HG03469 (cell line): ENCODE results near the gene RB1.
"Not testable (repeated sequence)": the region's sequence is repeated elsewhere in the genome, so short reads cannot be mapped to it uniquely, and the experiment has no call there.

ENCODE experiments used
- ATAC-seq: cut with Tn5 transposase; IDR thresholded peaks from one replicate; pipeline ENCODE4 v1.9.1; 2021; ENCODE audit warnings: mild to moderate bottlenecking, moderate library complexity, moderate number of reproducible peaks; ENCODE audit not compliant: unreplicated experiment

Gene RB1

GRCh38 chr13:48404952-48405351 lies 101.4 kb downstream of the RB1 start:
- ATAC-seq: no peak

DNA sequence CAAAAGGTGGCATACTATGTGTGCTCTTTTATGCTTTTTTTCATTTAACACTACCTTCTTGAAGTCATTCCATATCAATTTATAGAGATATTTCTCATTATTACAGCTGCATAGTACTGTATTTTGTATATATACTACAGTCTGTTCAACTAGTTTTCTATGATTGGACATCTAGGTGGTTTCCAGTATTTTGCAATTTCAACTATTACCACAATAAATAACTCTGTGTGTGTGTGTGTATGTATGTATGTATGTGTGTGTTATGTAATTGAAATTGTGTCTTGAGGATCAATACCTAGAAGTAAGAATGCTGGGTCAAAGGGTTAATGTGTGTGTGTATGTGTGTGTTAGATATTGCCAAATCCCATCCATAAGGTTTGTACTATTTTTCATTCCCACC lies 102.3 kb downstream of the RB1 start:
- ATAC-seq: no peak

GRCh38 chr13:48410199-48410598 lies 106.6 kb downstream of the RB1 start:
- no peak for ATAC-seq

GRCh38 chr13:48411147-48411794 lies 107.7 kb downstream of the RB1 start:
- no peak for ATAC-seq

DNA sequence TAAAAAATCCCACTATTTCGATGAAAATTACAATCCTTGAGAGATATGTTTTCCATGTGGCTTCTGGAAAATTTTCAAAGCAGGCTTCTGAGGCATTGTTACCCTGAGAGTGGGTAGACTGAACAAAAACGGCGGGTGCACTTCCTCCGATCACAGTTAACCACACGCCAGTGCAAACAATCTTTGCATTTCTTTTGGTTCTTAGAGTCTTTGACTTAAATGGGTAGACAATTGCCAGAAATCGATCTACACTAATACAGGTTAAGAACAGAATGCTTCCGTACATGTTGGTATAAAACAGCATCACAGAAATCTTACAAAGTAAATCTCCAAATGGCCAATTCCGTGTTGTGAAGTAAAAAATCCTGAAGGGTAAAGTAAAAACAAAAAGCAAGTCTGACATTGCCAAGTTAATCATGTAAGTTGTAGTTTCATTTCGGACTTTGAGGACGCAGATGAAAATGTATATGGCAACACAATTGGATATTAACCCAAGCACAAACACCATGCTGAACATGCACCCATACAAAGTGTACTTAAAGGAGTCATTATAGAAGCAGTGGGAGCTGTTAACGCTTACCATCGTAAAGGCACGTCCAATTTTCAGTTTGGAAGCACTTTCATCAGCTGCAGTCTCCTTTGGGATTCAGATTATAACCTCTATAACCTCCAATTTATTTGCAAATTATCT lies 108.4 kb downstream of the RB1 start:
- ATAC-seq: no peak

- no peak for ATAC-seq
These were observed 109.4 kb downstream of the RB1 start, which contains the start of gene LPAR6 for GRCh38 chr13:48412881-48413351. Gene LPAR6, minus strand, starts transcription at chr13:48413113. Its CDS starts 690 bp downstream, at chr13:48412423.

DNA sequence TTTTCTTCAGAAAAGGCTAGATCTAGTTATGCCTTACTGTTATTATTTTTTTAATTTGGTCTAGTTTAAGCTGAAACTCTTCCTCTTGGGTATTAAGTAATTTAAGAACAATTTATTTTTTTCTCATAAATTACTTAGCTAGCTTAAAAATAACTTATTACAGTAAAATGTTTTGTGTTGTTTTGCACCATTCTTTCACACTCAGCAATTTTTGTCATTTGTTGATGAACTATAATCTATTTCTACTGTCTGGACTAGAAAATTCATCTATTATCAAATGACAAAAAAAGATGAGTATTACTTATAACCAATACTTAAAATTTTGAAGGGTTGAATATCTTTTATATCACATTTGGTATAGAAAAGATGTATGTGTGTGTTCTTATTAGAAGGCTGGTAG lies 111.0 kb downstream of the RB1 start:
- no peak for ATAC-seq

DNA sequence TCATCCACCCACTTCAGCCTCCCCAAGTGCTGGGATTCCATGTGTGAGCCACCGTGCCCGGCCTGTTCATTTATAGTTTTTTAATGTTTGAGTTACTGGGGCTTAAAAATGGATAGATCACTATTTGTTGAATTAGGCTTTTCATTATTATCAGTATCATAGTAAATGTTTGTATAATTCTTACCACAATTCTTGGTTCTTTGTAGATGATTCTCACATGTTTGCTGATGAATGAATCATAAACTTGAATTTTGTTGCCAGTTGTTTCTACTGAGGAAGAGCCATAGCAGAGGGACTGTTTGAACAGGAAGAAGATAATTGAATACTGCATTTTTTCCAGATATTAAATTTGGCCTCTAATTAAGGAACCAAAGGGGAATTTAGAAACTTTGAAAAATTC lies 112.0 kb downstream of the RB1 start:
- ATAC-seq: no peak

DNA sequence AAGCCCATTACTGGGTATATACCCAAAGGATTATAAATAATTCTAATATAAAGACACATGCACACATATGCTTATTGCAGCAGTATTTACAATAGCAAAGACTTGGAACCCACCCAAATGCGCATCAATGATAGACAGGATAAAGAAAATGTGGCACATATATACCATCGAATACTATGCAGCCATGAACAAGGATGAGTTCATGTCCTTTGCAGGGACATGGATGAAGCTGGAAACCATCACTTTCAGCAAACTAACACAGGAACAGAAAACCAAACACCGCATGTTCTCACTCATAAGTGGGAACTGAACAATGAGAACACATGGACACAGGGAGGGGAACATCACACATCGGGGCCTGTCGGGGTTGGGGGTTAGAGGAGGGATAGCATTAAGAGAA lies 118.5 kb downstream of the RB1 start:
- not testable (repeated sequence) for ATAC-seq

- no peak for ATAC-seq
These were observed 120.7 kb downstream of the RB1 start for GRCh38 chr13:48424212-48424611.

DNA sequence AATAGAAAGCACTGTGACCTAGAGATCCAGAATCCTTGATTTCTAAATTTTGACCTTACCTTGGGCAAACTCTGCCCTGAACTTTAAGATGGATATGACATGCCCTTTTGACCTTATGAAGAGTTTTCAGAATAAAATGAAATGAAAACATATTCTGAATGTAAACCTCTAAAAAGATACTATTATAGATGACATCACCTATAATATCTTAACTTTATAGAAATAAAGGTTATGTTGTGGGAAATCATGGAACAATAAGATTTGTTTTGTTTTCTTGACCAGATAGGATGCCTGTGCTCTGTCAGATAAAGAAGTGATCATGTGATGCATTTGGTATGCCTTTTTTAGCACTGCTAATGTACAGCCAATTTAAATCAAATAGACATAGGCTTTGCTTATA lies 122.5 kb downstream of the RB1 start:
- ATAC-seq: no peak

- ATAC-seq: not testable (repeated sequence)
These were observed 123.3 kb downstream of the RB1 start for GRCh38 chr13:48426755-48427298.

- no peak for ATAC-seq
These were observed 125.5 kb downstream of the RB1 start for GRCh38 chr13:48429036-48429435.

GRCh38 chr13:48429886-48430285 lies 126.3 kb downstream of the RB1 start:
- peak; percentile 46 for ATAC-seq

DNA sequence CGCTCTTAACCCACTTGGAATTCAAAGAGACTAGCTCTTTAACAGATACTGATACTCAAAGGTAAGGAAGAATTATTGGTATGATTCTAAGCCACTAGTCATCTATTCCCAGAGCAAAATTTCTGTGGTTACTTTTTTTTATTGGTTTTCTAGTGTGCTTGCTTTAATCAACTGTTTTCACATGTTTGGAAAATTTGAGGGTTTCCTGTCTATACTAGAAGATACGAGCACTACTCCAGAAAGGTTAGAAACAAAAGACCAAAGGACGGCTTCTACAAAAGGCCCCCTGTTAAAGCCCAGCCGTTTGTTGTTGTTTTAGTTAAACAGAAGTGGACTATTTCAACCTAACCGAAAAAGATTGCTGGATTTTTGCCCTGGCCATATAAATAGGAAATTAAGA lies 127.9 kb downstream of the RB1 start:
- ATAC-seq: no peak

GRCh38 chr13:48431987-48432615 lies 128.6 kb downstream of the RB1 start:
- ATAC-seq: no peak

DNA sequence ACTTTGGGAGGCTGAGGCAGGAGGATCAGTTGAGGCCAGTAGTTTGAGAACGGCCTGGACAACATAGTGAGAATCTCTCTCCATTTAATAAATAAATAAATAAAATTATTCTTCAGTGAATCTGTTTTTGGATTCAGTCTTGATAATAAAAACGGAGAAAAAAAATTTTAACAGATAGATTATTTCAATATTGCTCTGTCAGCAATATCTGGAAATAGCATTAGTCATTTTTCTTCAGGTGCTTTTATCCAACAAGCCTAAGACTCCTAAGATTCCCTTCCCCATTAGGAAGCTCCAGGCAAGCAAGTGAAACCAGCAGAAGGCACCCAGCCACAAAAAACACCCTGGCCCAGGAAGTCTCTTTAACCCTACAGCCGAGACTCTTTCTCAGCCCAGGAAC lies 130.6 kb downstream of the RB1 start:
- ATAC-seq: no peak

DNA sequence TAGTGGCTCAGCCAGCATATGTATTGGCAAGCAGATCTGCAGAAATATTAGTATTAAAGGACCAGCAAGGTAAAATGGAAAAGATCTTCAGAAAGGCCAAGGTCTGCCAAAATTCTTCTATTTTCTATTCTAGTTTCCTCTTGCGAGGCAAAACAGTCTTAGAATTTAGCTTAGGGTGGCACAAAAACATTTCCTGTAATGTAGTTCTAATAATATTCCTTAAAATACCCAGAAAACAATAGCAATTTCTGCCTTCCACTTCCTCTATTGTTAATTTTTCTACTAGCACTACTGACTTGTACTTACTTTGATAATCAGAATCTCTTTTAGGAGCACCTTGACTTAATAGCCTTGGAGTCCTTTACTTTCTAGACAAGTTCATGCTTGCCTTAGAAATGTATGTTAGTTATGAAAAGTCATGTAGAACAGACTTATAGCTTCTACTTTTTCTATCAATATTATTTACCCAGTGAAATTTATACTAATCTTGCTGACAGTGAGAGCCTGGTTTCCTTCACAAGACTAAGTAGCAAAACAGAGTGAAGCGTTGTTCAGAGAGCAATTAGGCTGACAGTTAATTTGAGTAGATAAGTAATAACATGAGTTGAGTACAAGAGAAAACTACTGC lies 133.2 kb downstream of the RB1 start:
- no peak for ATAC-seq

DNA sequence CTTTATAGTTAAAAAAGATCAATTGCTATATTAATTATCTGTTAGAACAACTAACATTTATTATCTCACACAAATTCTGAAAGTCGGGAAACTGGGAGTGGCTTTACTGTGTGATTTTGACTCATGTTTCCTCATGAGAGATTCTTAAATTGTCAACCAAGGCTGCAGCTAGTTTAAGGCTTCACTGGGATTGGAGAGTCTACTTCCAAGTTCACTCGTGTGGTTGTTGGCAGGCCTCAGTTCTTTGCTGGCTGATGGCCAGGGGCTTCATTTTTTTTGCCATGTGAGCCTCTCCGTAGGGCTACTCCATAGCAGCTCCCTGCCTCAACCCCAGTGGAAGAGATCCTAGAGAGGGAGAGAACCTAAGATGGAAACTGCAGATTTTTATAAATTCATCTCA lies 133.8 kb downstream of the RB1 start:
- no peak for ATAC-seq

- ATAC-seq: no peak
These were observed 140.1 kb downstream of the RB1 start for GRCh38 chr13:48443442-48444208.

- no peak for ATAC-seq
These were observed 142.9 kb downstream of the RB1 start for GRCh38 chr13:48446464-48446863.
